PC-3 (cell line): ENCODE measurements around the gene CDH12.

Experiments used
- CTCF ChIP-seq: fragments of 300-600 bp; sonication (generic); conservative IDR thresholded peaks from 2 replicates; pipeline ENCODE4 v1.5.1; 2017; ENCODE audit warnings: antibody characterized with exemption, low read depth, mild to moderate bottlenecking, low read length
- EZH2 ChIP-seq: fragments of 300-600 bp; sonication (generic); IDR thresholded peaks from one replicate; pipeline ENCODE4 v1.6.1; 2017; ENCODE audit warnings: antibody characterized with exemption, mild to moderate bottlenecking, low read length; ENCODE audit not compliant: unreplicated experiment

DNA sequence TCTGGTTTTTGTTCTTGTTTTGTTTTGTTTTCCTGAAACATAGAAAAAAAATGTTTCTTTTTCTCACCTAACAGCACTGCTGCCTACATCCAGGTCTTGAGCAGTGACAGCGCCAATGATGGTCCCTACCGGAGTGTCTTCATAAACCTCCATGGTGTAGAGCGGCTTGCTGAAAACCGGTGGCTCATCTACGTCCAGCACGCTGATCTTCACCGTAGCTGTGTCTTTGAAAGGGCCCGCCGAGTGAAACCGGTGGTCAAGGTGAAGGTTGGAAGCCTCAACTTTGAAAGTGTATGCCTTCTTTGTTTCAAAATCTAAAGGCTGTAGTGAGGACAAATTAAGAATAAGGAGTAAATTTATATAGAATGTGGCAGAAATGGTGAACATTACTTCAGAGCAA, 1051.0 kb downstream of the CDH12 start:
- TF ChIP-seq EZH2 (no peak), CTCF (no peak)
